D721Med (cell line): Measurements from ENCODE around the gene KPNA4.

Experiments used
- DNase-seq: peaks from one replicate; pipeline ENCODE4 v3.0.0; 2011; ENCODE audit warnings: low spot score; ENCODE audit not compliant: insufficient read length
- FAIRE-seq: peaks from 2 replicates; lab custom pipeline; 2011; peaks lifted over from hg19 to GRCh38; lab: Jason Lieb, UNC
- TF ChIP-seq, protein P1 (sequence below): IDR thresholded peaks from 2 replicates; pipeline ENCODE4 v1.5.1; 2012; ENCODE audit warnings: mild to moderate bottlenecking, control low read depth; ENCODE audit not compliant: insufficient read depth; ENCODE audit errors: missing control alignments

The KPNA4 gene

DNA sequence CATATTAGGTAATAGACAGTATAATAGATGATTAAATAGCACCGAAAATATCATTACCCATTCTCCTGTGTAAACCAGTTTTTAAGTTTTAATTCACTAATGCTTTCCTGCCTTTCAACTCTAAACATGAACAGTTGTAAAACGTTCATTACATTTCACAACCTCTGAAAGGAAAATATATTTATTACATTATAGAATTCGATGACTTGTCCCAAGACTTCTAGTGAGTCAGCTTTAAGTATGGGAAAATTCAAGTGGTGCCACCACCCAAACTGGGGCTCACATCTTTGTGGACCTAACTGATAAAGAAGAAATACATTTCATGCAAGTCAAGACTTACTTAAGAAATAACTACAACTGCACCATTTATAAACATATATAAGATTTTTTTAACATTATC lies 117.8 kb downstream of the KPNA4 start:
- TF ChIP-seq, protein P1, sequence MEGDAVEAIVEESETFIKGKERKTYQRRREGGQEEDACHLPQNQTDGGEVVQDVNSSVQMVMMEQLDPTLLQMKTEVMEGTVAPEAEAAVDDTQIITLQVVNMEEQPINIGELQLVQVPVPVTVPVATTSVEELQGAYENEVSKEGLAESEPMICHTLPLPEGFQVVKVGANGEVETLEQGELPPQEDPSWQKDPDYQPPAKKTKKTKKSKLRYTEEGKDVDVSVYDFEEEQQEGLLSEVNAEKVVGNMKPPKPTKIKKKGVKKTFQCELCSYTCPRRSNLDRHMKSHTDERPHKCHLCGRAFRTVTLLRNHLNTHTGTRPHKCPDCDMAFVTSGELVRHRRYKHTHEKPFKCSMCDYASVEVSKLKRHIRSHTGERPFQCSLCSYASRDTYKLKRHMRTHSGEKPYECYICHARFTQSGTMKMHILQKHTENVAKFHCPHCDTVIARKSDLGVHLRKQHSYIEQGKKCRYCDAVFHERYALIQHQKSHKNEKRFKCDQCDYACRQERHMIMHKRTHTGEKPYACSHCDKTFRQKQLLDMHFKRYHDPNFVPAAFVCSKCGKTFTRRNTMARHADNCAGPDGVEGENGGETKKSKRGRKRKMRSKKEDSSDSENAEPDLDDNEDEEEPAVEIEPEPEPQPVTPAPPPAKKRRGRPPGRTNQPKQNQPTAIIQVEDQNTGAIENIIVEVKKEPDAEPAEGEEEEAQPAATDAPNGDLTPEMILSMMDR = no peak
- FAIRE-seq = no peak
- no peak for DNase-seq

DNA sequence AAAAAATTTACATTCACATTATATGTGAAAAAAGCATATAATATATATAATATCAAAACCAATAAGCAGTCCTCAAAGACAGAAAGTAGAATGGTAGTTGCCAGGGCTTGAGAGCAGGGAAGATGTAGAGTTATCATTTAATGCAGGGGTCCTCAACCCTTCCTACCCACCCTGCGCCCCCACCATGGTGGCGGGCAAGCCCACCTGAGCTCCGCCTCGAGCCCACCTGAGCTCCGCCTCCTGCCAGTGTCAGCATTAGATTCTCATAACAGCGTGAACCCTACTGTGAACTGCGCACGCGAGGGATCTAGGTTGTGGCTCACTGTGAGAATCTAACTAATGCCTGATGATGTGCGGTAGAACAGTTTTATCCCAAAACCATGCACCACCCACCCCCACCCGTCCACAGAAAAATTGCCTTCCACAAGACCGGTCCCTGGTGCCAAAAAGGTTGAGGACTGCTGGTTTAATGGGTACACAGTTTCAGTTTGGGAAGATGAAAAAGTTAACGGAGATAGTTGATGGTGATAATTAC lies 118.8 kb downstream of the KPNA4 start:
- FAIRE-seq (no peak), DNase-seq (no peak)
- TF ChIP-seq, protein P1 = no peak

DNA sequence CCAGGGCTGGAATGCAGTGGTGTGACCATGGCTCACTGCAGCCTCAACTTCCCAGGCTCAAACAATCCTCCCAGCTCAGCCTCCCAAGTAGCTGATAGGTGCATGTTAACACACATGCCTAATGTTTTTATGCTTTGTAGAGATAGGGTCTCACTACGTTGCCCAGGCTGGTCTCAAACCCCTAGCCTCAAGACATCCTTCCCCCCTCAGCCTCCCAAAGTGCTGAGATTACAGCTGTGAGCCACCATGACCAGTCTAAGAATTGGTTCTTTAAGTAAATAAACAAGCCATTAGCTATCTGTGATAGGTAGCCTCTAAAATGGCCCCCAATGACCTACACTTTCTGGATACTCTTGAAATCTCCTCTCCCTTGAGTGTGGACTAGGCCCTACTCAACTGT lies 119.5 kb downstream of the KPNA4 start:
- DNase-seq (no peak), FAIRE-seq (no peak)
- TF ChIP-seq, protein P1 = no peak
